Vagina (tissue), 2 donors: ENCODE measurements around the gene TUNAR. TPM values are rescaled to one million over a fixed set of nuclear protein-coding genes. Genes with fewer than 3 reads are reported as not detected.

ENCODE experiments used
- DNase-seq, 2 donors: peaks; one replicate each; pipeline ENCODE4 v3.0.0-alpha.2; 2017; ENCODE audit errors: extremely low spot score in 2 of 2
- H3K27ac ChIP-seq: fragments of 200-600 bp; sonication (generic); one replicate; pipeline ENCODE4 v1.5.1; 2019
- H3K27me3 ChIP-seq: fragments of 200-600 bp; sonication (generic); one replicate; pipeline ENCODE4 v1.5.1; 2019
- H3K36me3 ChIP-seq, 2 donors: fragments of 200-600 bp; sonication (generic); one replicate each; pipeline ENCODE4 v1.5.1; 2017 to 2019
- H3K4me1 ChIP-seq: fragments of 200-600 bp; sonication (generic); one replicate; pipeline ENCODE4 v1.5.1; 2019
- H3K4me3 ChIP-seq, 2 donors: fragments of 200-600 bp; sonication (generic); 1 replicate in 1 of 2; 2 replicates in 1 of 2; pipeline ENCODE4 v1.5.1; 2016 to 2019
- H3K9me3 ChIP-seq: fragments of 200-600 bp; sonication (generic); one replicate; pipeline ENCODE4 v1.5.1; 2019
- CTCF ChIP-seq, 3 experiments: fragments of 450-650 bp in 2 of 3; fragments of 200-600 bp in 1 of 3; sonication (generic) in 1 of 3; IDR thresholded peaks; one replicate each; pipeline ENCODE4 v1.5.1; 2017 to 2019; ENCODE audit warnings: antibody characterized with exemption in 3 of 3, mild to moderate bottlenecking in 2 of 3, moderate library complexity in 2 of 3
- POLR2A ChIP-seq, 2 donors: fragments of 450-650 bp; IDR thresholded peaks; one replicate each; pipeline ENCODE4 v1.6.1; 2017; ENCODE audit warnings: antibody characterized with exemption in 2 of 2, mild to moderate bottlenecking in 2 of 2, moderate library complexity in 2 of 2
- POLR2AphosphoS5 ChIP-seq, 2 donors: sonication (generic); formaldehyde crosslinking; IDR thresholded peaks; one replicate each; pipeline ENCODE4 v1.9.0; 2017; ENCODE audit warnings: antibody characterized with exemption in 2 of 2, mild to moderate bottlenecking in 2 of 2, low read depth in 1 of 2; ENCODE audit not compliant: insufficient read depth in 1 of 2
- intact Hi-C: fragments of 100-400 bp; cut with DNase I; formaldehyde crosslinking; loops from one replicate; pipeline ENCODE4 v1.15.1; 2023
- total RNA-seq: library from RNA; depleted of rRNA; stranded (reverse); fragments of >200 nt; gene quantifications from one replicate; pipeline ENCODE4 v1.2.3, GENCODE V29; 2016

The TUNAR gene
- total RNA-seq, 1 donor from 2014 or later, result not detected

GRCh38 chr14:95887351-95887750 lies 10.7 kb downstream of the TUNAR start:
- Histone ChIP-seq H3K36me3 (no peaks in the 10 kb centered on the region), H3K4me3 (no peak overlapping the region), H3K27ac (no peak overlapping the region), H3K4me1 (no peaks in the 10 kb centered on the region), H3K9me3 (no peaks in the 10 kb centered on the region), H3K27me3 (no peaks in the 10 kb centered on the region)
- TF ChIP-seq POLR2AphosphoS5 (IDR thresholded peaks at IDR 0.05; ENCODE audit: insufficient read depth in 1 of 2, low read depth in 1 of 2) (no peak), POLR2A (IDR thresholded peaks at IDR 0.05) (no peak), CTCF (IDR thresholded peaks at IDR 0.05) (no peak)
- intact Hi-C loops, result no loop called here
- DNase-seq, result no peak

GRCh38 chr14:95889236-95889979 lies 12.8 kb downstream of the TUNAR start:
- Histone ChIP-seq H3K27me3 (no peaks in the 10 kb centered on the region), H3K4me1 (no peaks in the 10 kb centered on the region), H3K4me3 (no peak overlapping the region), H3K36me3 (no peaks in the 10 kb centered on the region), H3K9me3 (no peaks in the 10 kb centered on the region), H3K27ac (no peak overlapping the region)
- DNase-seq, result no peak
- TF ChIP-seq CTCF (IDR thresholded peaks at IDR 0.05), result no peak
- intact Hi-C loops, result no loop called here

- Histone ChIP-seq H3K27me3 (no peaks in the 10 kb centered on the region), H3K4me3 (no peak overlapping the region)
Observed at GRCh38 chr14:95891742-95892141, 15.1 kb downstream of the TUNAR start.

GRCh38 chr14:95892142-95892541 lies 15.5 kb downstream of the TUNAR start:
- no peaks in the 10 kb centered on the region for H3K9me3 ChIP-seq
- no peaks in the 10 kb centered on the region for H3K4me1 ChIP-seq
- H3K27me3 ChIP-seq, result no peaks in the 10 kb centered on the region
- TF ChIP-seq CTCF (IDR thresholded peaks at IDR 0.05) (no peak), POLR2AphosphoS5 (IDR thresholded peaks at IDR 0.05; ENCODE audit: insufficient read depth in 1 of 2, low read depth in 1 of 2) (no peak), POLR2A (IDR thresholded peaks at IDR 0.05) (no peak)
- DNase-seq, result no peak
- H3K4me3 ChIP-seq, result no peak overlapping the region
- no peak overlapping the region for H3K27ac ChIP-seq
- no peaks in the 10 kb centered on the region for H3K36me3 ChIP-seq
- intact Hi-C loops, result no loop called here

More at GRCh38 chr14:95891742-95892141, 15.1 kb downstream of the TUNAR start:
- Histone ChIP-seq H3K36me3 (no peaks in the 10 kb centered on the region), H3K9me3 (no peaks in the 10 kb centered on the region), H3K4me1 (no peaks in the 10 kb centered on the region), H3K27ac (no peak overlapping the region)
- TF ChIP-seq POLR2A (IDR thresholded peaks at IDR 0.05) (no peak), CTCF (IDR thresholded peaks at IDR 0.05) (no peak), POLR2AphosphoS5 (IDR thresholded peaks at IDR 0.05; ENCODE audit: insufficient read depth in 1 of 2, low read depth in 1 of 2) (no peak)
- DNase-seq, result no peak
- intact Hi-C loops, result no loop called here

- intact Hi-C loops, result no loop called here
- TF ChIP-seq POLR2A (IDR thresholded peaks at IDR 0.05) (no peak), CTCF (IDR thresholded peaks at IDR 0.05) (no peak), POLR2AphosphoS5 (IDR thresholded peaks at IDR 0.05; ENCODE audit: insufficient read depth in 1 of 2, low read depth in 1 of 2) (no peak)
- no peaks in the 10 kb centered on the region for H3K27me3 ChIP-seq
Observed at GRCh38 chr14:95895720-95896119, 19.1 kb downstream of the TUNAR start.

More at GRCh38 chr14:95895720-95896119, 19.1 kb downstream of the TUNAR start:
- H3K9me3 ChIP-seq, result no peaks in the 10 kb centered on the region
- no peak overlapping the region for H3K4me3 ChIP-seq
- no peaks in the 10 kb centered on the region for H3K4me1 ChIP-seq
- H3K36me3 ChIP-seq, result no peaks in the 10 kb centered on the region
- no peak for DNase-seq
- no peak overlapping the region for H3K27ac ChIP-seq
